ENCODE results near the gene SYT7.
"Not testable (repeated sequence)": the region's sequence is repeated elsewhere in the genome, so short reads cannot be mapped to it uniquely, and the experiment has no call there.

GRCh38 chr11:61467602-61468001, 113.3 kb downstream of the SYT7 start:
- not testable (repeated sequence) for TF ChIP-seq POLR2A (IDR thresholded peaks at IDR 0.05; ENCODE audit: low read length); GATA1 (IDR thresholded peaks at IDR 0.05; ENCODE audit: low read depth, low read length)
